GM23338 (cell line): ENCODE measurements around the gene SCARF1. TPM values are rescaled to one million over a fixed set of nuclear protein-coding genes. Genes with fewer than 3 reads are reported as not detected.

Experiments used
- ATAC-seq: fragments of 200-7000 bp; cut with Tn5 transposase; 3 replicates; pipeline ENCODE4 v1.9.1; 2020
- DNase-seq: peaks from one replicate; pipeline ENCODE4 v3.0.0-alpha.2; 2015; ENCODE audit warnings: low spot score
- H2AFZ ChIP-seq: fragments of 200-600 bp; sonication (generic); 2 replicates; pipeline ENCODE4 v1.8.0; 2016; ENCODE audit warnings: antibody characterized with exemption, mild to moderate bottlenecking, moderate library complexity
- H3F3A ChIP-seq: fragments of 200-600 bp; sonication (generic); replicated peaks from 2 replicates; pipeline ENCODE4 v1.8.0; 2017; ENCODE audit warnings: antibody characterized with exemption, mixed run types, low read depth
- H3K27ac ChIP-seq: fragments of 200-600 bp; sonication (generic); 2 replicates; pipeline ENCODE4 v1.6.1; 2016; ENCODE audit warnings: low read depth
- H3K27me3 ChIP-seq: fragments of 200-600 bp; sonication (generic); 2 replicates; pipeline ENCODE4 v1.8.0; 2016; ENCODE audit warnings: mild to moderate bottlenecking, mixed run types, moderate library complexity; ENCODE audit not compliant: insufficient read depth
- H3K36me3 ChIP-seq: fragments of 200-600 bp; sonication (generic); 2 replicates; pipeline ENCODE4 v1.8.0; 2016; ENCODE audit warnings: mild to moderate bottlenecking; ENCODE audit not compliant: insufficient read depth
- H3K4me1 ChIP-seq: fragments of 200-600 bp; sonication (generic); 2 replicates; pipeline ENCODE4 v1.8.0; 2016; ENCODE audit warnings: mild to moderate bottlenecking, moderate library complexity; ENCODE audit not compliant: insufficient read depth
- H3K4me2 ChIP-seq: fragments of 200-600 bp; sonication (generic); 2 replicates; pipeline ENCODE4 v1.7.1; 2017; ENCODE audit warnings: mixed run types
- H3K4me3 ChIP-seq: fragments of 200-600 bp; sonication (generic); 2 replicates; pipeline ENCODE4 v1.6.1; 2016; ENCODE audit warnings: mixed run types
- H3K79me2 ChIP-seq: fragments of 200-600 bp; sonication (generic); replicated peaks from 2 replicates; pipeline ENCODE4 v1.8.0; 2017; ENCODE audit warnings: mild to moderate bottlenecking; ENCODE audit not compliant: insufficient read depth
- H3K9me2 ChIP-seq: fragments of 200-600 bp; sonication (generic); 2 replicates; pipeline ENCODE4 v1.8.0; 2017; ENCODE audit not compliant: insufficient read depth
- H4K20me1 ChIP-seq: fragments of 200-600 bp; sonication (generic); replicated peaks from 2 replicates; pipeline ENCODE4 v1.8.0; 2017; ENCODE audit warnings: mild to moderate bottlenecking; ENCODE audit not compliant: insufficient read depth
- H3K27ac Mint-ChIP-seq: 2 replicates; pipeline ENCODE4 v1.8.0; 2020; ENCODE audit warnings: inconsistent platforms, mild to moderate bottlenecking, moderate library complexity, mixed read lengths
- H3K27me3 Mint-ChIP-seq: 3 replicates; pipeline ENCODE4 v1.8.0; 2022; ENCODE audit warnings: low read depth, mild to moderate bottlenecking, moderate library complexity, mixed read lengths, inconsistent platforms; ENCODE audit not compliant: insufficient read depth, poor library complexity
- H3K36me3 Mint-ChIP-seq: 3 replicates; pipeline ENCODE4 v1.8.0; 2021; ENCODE audit warnings: low read depth, mild to moderate bottlenecking, inconsistent platforms, moderate library complexity, mixed read lengths
- H3K4me1 Mint-ChIP-seq: 3 replicates; pipeline ENCODE4 v1.8.0; 2020; ENCODE audit warnings: mild to moderate bottlenecking, inconsistent platforms, mixed read lengths
- H3K4me3 Mint-ChIP-seq: 3 replicates; pipeline ENCODE4 v1.8.0; 2021; ENCODE audit warnings: moderate library complexity, mild to moderate bottlenecking, inconsistent platforms, mixed read lengths
- H3K9me3 Mint-ChIP-seq: 3 replicates; pipeline ENCODE4 v1.8.0; 2020; ENCODE audit warnings: moderate library complexity, mild to moderate bottlenecking, inconsistent platforms, mixed read lengths
- ETS1 ChIP-seq: IDR thresholded peaks from 2 replicates; pipeline ENCODE4 v1.6.1; 2016; ENCODE audit warnings: antibody characterized with exemption
- EZH2 ChIP-seq: fragments of 200-600 bp; sonication (generic); IDR thresholded peaks from one replicate; pipeline ENCODE4 v1.8.0; 2017; ENCODE audit warnings: antibody characterized with exemption, mild to moderate bottlenecking, low read depth; ENCODE audit not compliant: unreplicated experiment
- JUNB ChIP-seq: IDR thresholded peaks from one replicate; pipeline ENCODE4 v1.6.1; 2016; ENCODE audit warnings: antibody characterized with exemption; ENCODE audit not compliant: unreplicated experiment
- POLR2AphosphoS5 ChIP-seq: IDR thresholded peaks from 2 replicates; pipeline ENCODE4 v1.6.1; 2016; ENCODE audit warnings: antibody characterized with exemption, low read depth
- REST ChIP-seq: IDR thresholded peaks from one replicate; pipeline ENCODE4 v1.6.1; 2018; ENCODE audit warnings: antibody characterized with exemption; ENCODE audit not compliant: unreplicated experiment
- STAT1 ChIP-seq: IDR thresholded peaks from one replicate; pipeline ENCODE4 v1.6.1; 2016; ENCODE audit warnings: antibody characterized with exemption; ENCODE audit not compliant: unreplicated experiment
- ZNF114 ChIP-seq: fragments of 250-450 bp; sonication (Bioruptor Pico); IDR thresholded peaks from 2 replicates; pipeline ENCODE4 v1.5.0; 2020; ENCODE audit warnings: mild to moderate bottlenecking, moderate library complexity
- ZNF331 ChIP-seq: fragments of 250-450 bp; sonication (Bioruptor Pico); IDR thresholded peaks from 2 replicates; pipeline ENCODE4 v1.5.0; 2020; ENCODE audit warnings: low read depth, mild to moderate bottlenecking, moderate library complexity
- ZNF462 ChIP-seq: fragments of 250-450 bp; sonication (Bioruptor Pico); IDR thresholded peaks from 2 replicates; pipeline ENCODE4 v1.5.0; 2020; ENCODE audit warnings: mild to moderate bottlenecking, moderate library complexity
- polyA plus RNA-seq: library from polyadenylated mRNA; unstranded; fragments of >200 nt; fragmentation: Nextera tagmentation; extraction: Ambion mirVana; gene quantifications from 2 replicates; pipeline ENCODE4 v1.2.1, GENCODE V29; 2016
- total RNA-seq: library from RNA; depleted of rRNA; stranded (reverse); fragments of >200 nt; shearing (Covaris generic); gene quantifications from 2 replicates; pipeline ENCODE4 v1.2.3, GENCODE V29; 2014

Gene SCARF1
- total and polyA plus RNA-seq, 2 experiments from 2014 or later: 0.76 to 1.6 TPM

- no peak overlapping the region for H3K27ac Mint-ChIP-seq
- no peaks in the 10 kb centered on the region for H3K9me3 Mint-ChIP-seq
- Histone ChIP-seq H3K27me3 (no peaks in the 10 kb centered on the region), H3K27ac (no peak overlapping the region), H3K4me3 (no peak overlapping the region), H2AFZ (no peak overlapping the region), H3K36me3 (no peaks in the 10 kb centered on the region), H3K4me2 (no peak overlapping the region), H3K9me2 (no peaks in the 10 kb centered on the region), H4K20me1 (no peaks in the 10 kb centered on the region), H3K4me1 (no peaks in the 10 kb centered on the region), H3K79me2 (no peaks in the 10 kb centered on the region), H3F3A (no peaks in the 10 kb centered on the region)
- TF ChIP-seq EZH2 (no peak), ZNF114 (CRISPR knock-in tag) (no peak), ETS1 (no peak), POLR2AphosphoS5 (no peak), ZNF462 (CRISPR knock-in tag) (no peak), STAT1 (no peak), REST (no peak), JUNB (no peak), ZNF331 (no peak)
- H3K36me3 Mint-ChIP-seq: no peaks in the 10 kb centered on the region
- peaks cover 5% of the 10 kb centered on the region for H3K27me3 Mint-ChIP-seq
- H3K4me1 Mint-ChIP-seq: peaks cover 11% of the 10 kb centered on the region; the same call in 2 of the 3 replicates
- H3K4me3 Mint-ChIP-seq: no peak overlapping the region
- ATAC-seq: no peak; the same call in 2 of the 3 replicates
- DNase-seq: no peak
Observed at GRCh38 chr17:1620486-1620885, 25.0 kb downstream of the SCARF1 start.
